BLaER1 (cell line): ENCODE measurements around the gene PITPNM3.

Source experiments
- H3K27ac ChIP-seq: shearing (Covaris generic); formaldehyde crosslinking; 2 replicates; pipeline ENCODE4 v1.8.1; 2022
- H3K27me3 ChIP-seq: shearing (Covaris generic); formaldehyde crosslinking; 2 replicates; pipeline ENCODE4 v1.8.1; 2022
- H3K36me3 ChIP-seq: shearing (Covaris generic); formaldehyde crosslinking; 2 replicates; pipeline ENCODE4 v1.8.1; 2022
- H3K4me1 ChIP-seq: shearing (Covaris generic); formaldehyde crosslinking; 2 replicates; pipeline ENCODE4 v1.8.1; 2022
- H3K4me2 ChIP-seq: shearing (Covaris generic); formaldehyde crosslinking; 2 replicates; pipeline ENCODE4 v1.8.1; 2022
- H3K4me3 ChIP-seq: shearing (Covaris generic); formaldehyde crosslinking; 2 replicates; pipeline ENCODE4 v1.8.1; 2022
- H3K9ac ChIP-seq: shearing (Covaris generic); formaldehyde crosslinking; 2 replicates; pipeline ENCODE4 v1.8.1; 2022
- H3K9me3 ChIP-seq: shearing (Covaris generic); formaldehyde crosslinking; 2 replicates; pipeline ENCODE4 v1.8.1; 2022
- H4K20me1 ChIP-seq: shearing (Covaris generic); formaldehyde crosslinking; 2 replicates; pipeline ENCODE4 v1.8.1; 2022
- Cebpa-rat ChIP-seq: shearing (Covaris generic); IDR thresholded peaks from 2 replicates; pipeline ENCODE4 v1.8.1; 2022

PITPNM3 gene

DNA sequence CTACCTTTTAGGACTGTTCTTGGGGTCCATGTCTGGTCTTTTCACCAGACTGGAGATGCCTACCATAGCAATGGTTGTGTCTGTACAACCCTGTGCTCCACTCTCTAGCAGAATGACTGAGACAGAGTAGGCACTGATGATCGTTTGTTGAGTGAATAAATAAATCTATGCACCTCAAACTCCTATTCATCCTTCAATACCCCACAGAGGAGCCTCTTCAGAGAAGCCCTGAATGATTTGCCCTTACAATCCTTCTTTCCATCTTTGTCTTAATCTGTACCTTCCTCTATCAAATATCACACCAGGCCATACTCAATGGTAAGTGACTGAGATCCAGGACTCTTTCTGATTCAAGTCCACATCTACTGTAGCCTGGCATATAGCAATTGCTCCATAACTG is 88.8 kb downstream of the PITPNM3 start:
- Histone ChIP-seq H3K27ac (no peak overlapping the region), H3K9ac (no peak overlapping the region), H3K4me1 (peaks cover 28% of the 10 kb centered on the region), H3K27me3 (no peaks in the 10 kb centered on the region), H4K20me1 (no peaks in the 10 kb centered on the region), H3K4me2 (no peak overlapping the region), H3K4me3 (no peak overlapping the region), H3K9me3 (no peaks in the 10 kb centered on the region), H3K36me3 (no peaks in the 10 kb centered on the region)
- TF ChIP-seq Cebpa-rat: no peak

- Histone ChIP-seq H3K4me2 (no peak overlapping the region), H3K36me3 (no peaks in the 10 kb centered on the region), H3K27me3 (no peaks in the 10 kb centered on the region), H3K4me3 (no peak overlapping the region), H3K4me1 (peaks cover 10% of the 10 kb centered on the region; the same call in 1 of the 2 replicates), H4K20me1 (no peaks in the 10 kb centered on the region), H3K9me3 (no peaks in the 10 kb centered on the region), H3K9ac (no peak overlapping the region), H3K27ac (no peak overlapping the region)
- TF ChIP-seq Cebpa-rat: no peak
Measured at GRCh38 chr17:6465206-6466003, 91.0 kb downstream of the PITPNM3 start.

DNA sequence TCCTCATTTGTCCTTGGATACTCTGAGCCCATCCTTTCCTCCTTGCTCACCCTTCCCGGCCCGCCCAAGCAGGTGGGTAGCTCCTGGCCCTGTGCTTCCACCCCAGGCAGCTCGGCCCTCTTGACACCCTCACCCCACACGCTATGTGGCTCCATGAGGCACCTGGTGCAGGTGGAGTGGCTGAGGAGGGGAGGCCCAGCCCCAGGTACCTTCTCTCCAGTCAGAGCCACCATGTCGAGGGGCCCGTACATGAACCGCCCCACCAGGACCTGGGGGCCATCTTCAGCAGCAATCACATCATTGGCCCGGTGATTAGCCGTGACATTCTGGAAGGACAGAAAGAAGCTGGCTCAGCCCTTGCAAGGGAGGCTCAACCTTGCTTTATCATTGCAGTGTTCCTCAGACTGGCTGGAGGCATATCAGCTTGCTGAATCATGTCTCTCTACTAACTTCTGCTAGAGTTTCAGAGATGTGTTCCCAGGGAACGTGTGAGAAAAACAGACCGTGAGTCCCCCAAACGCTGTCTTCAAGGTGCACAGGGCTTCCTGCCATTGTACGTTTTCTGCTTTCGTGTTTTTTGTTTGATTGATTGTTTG is 91.8 kb downstream of the PITPNM3 start:
- Histone ChIP-seq H3K4me1 (peaks cover 10% of the 10 kb centered on the region; the same call in 1 of the 2 replicates), H3K27me3 (no peaks in the 10 kb centered on the region), H3K4me2 (no peak overlapping the region), H4K20me1 (no peaks in the 10 kb centered on the region), H3K4me3 (no peak overlapping the region), H3K9ac (no peak overlapping the region), H3K9me3 (no peaks in the 10 kb centered on the region), H3K36me3 (no peaks in the 10 kb centered on the region), H3K27ac (no peak overlapping the region)
- TF ChIP-seq Cebpa-rat: no peak

DNA sequence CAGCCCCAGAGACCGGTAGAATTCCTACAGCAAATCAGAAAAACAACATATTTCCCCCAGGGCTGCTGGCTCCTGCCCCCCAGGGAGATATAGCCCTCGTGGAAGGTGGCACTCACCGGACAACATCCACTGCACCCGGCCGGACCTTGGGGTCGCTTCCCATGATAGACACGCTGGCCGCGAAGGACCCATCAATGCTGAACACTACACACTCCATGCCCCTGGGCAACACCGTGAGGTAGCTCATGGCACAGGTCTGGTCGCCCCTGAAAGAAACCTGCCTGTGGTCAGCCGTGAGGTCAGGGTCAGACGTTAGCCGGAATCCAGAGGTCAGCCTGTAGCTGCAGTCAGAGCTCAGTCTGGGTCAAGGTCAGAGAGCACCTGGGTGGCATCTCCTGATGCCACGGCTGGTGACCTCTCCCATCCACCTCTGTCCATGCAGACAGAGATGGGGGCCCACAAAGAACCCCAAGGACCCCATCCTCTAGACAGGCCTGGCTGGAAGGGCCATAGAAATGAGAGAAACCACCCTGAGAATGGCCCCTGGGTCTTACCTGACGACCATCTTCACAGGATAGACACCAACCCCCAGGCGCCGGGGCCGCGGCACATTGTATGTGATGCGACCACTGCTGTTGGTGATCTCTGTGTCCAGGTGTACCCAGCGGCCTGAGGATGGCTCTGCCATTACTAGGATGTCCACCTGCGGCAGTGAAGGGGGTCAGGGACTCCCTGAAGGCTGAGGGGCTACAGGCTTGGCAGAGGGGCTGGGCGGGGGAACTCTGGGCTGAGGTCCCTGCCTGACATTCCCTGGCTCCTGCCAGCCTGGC is 92.5 kb downstream of the PITPNM3 start:
- H4K20me1 ChIP-seq: no peaks in the 10 kb centered on the region
- H3K4me2 ChIP-seq: 0 out of 2 replicates have a peak overlapping the region, but pooled peaks have one; percentile 19
- H3K9ac ChIP-seq: no peak overlapping the region
- H3K27ac ChIP-seq: no peak overlapping the region
- no peak overlapping the region for H3K4me3 ChIP-seq
- no peaks in the 10 kb centered on the region for H3K36me3 ChIP-seq
- no peaks in the 10 kb centered on the region for H3K27me3 ChIP-seq
- H3K9me3 ChIP-seq: no peaks in the 10 kb centered on the region
- peaks cover 10% of the 10 kb centered on the region; the same call in 1 of the 2 replicates for H3K4me1 ChIP-seq
- no peak for TF ChIP-seq Cebpa-rat

DNA sequence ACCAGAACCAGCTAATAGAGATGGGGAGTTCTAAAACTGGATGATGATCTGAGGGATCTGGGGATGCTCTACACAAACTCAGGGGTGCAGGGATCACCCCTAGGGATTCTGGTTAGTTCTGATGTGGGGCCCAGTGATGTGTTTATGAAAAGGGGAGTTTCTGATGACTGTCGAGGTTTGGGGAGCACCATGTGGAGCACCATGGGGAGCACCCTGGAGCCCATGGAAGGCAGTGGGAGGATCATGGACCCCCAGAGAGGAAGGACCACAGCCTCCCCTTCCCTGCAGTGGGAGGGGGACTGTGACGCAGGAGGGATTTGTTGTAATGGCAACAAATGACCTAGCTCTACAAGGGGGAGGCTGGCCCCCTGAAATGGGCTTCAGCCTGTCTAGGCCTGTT is 93.7 kb downstream of the PITPNM3 start:
- Histone ChIP-seq H3K9me3 (no peaks in the 10 kb centered on the region), H3K4me1 (peaks cover 10% of the 10 kb centered on the region; the same call in 1 of the 2 replicates), H3K4me2 (peak overlapping the region; percentile 19; the same call in 1 of the 2 replicates), H3K27ac (no peak overlapping the region), H3K9ac (no peak overlapping the region), H3K27me3 (no peaks in the 10 kb centered on the region), H3K4me3 (no peak overlapping the region), H3K36me3 (no peaks in the 10 kb centered on the region), H4K20me1 (no peaks in the 10 kb centered on the region)
- TF ChIP-seq Cebpa-rat: no peak

DNA sequence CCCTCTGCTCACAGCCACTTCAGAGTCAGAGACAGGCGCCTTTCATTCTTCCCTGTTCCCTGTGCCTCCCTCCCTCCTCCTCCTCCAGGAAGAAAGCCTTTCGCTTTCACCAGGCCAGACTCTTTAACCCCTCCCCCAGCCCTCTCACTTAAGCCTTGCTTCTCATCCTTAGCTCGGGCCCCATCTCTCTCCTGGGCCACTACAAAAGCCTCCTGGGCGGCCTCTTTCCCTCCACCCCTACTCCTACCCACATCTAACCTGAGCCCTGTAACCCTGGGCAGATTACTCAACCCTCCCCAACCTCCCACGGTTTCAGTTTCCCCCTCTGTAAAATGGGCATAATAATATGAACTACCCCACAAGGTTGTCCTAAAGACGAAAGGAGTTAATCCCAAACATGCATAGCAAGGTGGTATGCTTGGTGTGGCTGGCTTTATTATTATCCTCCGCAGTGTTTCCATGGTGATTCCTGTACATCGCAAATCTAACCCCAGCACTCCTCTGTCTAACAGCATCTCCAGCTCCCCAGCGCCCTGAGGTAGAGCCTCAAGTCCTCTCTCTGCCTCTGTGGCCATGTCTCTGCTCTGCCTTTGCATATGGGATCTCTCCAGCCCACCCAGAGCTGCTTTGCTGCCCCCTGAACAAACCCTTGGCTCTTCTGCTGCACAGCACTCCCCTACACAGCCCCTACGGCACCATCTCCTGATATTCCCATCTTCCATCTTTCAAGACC is 94.4 kb downstream of the PITPNM3 start:
- Histone ChIP-seq H3K27me3 (no peaks in the 10 kb centered on the region), H4K20me1 (no peaks in the 10 kb centered on the region), H3K27ac (no peak overlapping the region), H3K4me1 (peaks cover 18% of the 10 kb centered on the region), H3K36me3 (no peaks in the 10 kb centered on the region), H3K9ac (no peak overlapping the region), H3K4me3 (no peak overlapping the region), H3K4me2 (no peak overlapping the region), H3K9me3 (no peaks in the 10 kb centered on the region)
- TF ChIP-seq Cebpa-rat: no peak

GRCh38 chr17:6461246-6461645 is 95.1 kb downstream of the PITPNM3 start:
- Histone ChIP-seq H3K27me3 (no peaks in the 10 kb centered on the region), H3K36me3 (no peaks in the 10 kb centered on the region), H3K27ac (no peak overlapping the region), H4K20me1 (no peaks in the 10 kb centered on the region), H3K4me2 (no peak overlapping the region), H3K4me1 (peaks cover 25% of the 10 kb centered on the region), H3K9ac (no peak overlapping the region), H3K9me3 (no peaks in the 10 kb centered on the region), H3K4me3 (no peak overlapping the region)
- TF ChIP-seq Cebpa-rat: no peak

- Histone ChIP-seq H3K27me3 (no peaks in the 10 kb centered on the region), H4K20me1 (no peaks in the 10 kb centered on the region), H3K4me1 (peaks cover 31% of the 10 kb centered on the region), H3K4me3 (no peak overlapping the region), H3K9ac (no peak overlapping the region), H3K36me3 (no peaks in the 10 kb centered on the region), H3K27ac (no peak overlapping the region), H3K4me2 (no peak overlapping the region), H3K9me3 (no peaks in the 10 kb centered on the region)
- TF ChIP-seq Cebpa-rat: no peak
Measured at GRCh38 chr17:6460531-6461161, 95.7 kb downstream of the PITPNM3 start.

- H3K27me3 ChIP-seq: no peaks in the 10 kb centered on the region
- no peak overlapping the region for H3K9ac ChIP-seq
- no peaks in the 10 kb centered on the region for H3K9me3 ChIP-seq
- no peak for TF ChIP-seq Cebpa-rat
- no peaks in the 10 kb centered on the region for H4K20me1 ChIP-seq
- no peak overlapping the region for H3K4me3 ChIP-seq
- no peaks in the 10 kb centered on the region for H3K36me3 ChIP-seq
- peaks cover 49% of the 10 kb centered on the region for H3K4me1 ChIP-seq
- no peak overlapping the region for H3K27ac ChIP-seq
- H3K4me2 ChIP-seq: no peak overlapping the region
Measured at GRCh38 chr17:6458460-6458950, 97.8 kb downstream of the PITPNM3 start.
